ENCODE data around the gene PIK3R4. TPM values are rescaled to one million over a fixed set of nuclear protein-coding genes. Genes with fewer than 3 reads are reported as not detected.

Gene PIK3R4
- total and polyA plus RNA-seq, 2 experiments from 2014 or later: 19.4 to 23.2 TPM

GRCh38 chr3:130786306-130786705 is 39.7 kb upstream of the PIK3R4 start:
- no peak for DNase-seq (ENCODE audit: low read depth in 1 of 2, low spot score in 1 of 2)
- peaks cover 39% of the 10 kb centered on the region for H3K4me1 ChIP-seq (ENCODE audit: low read depth)
- no peaks in the 10 kb centered on the region for H3K27me3 ChIP-seq
- no peak overlapping the region for H3K27ac ChIP-seq
- no peak overlapping the region for H3K4me3 ChIP-seq
- H3K9me3 ChIP-seq (ENCODE audit: low read depth): no peaks in the 10 kb centered on the region
- H3K36me3 ChIP-seq: no peaks in the 10 kb centered on the region
- no peak for TF ChIP-seq CTCF (IDR thresholded peaks at IDR 0.05; ENCODE audit: low read depth, low read length)

- no peaks in the 10 kb centered on the region for H3K36me3 ChIP-seq
- no peak overlapping the region for H3K27ac ChIP-seq
- H3K27me3 ChIP-seq: no peaks in the 10 kb centered on the region
- TF ChIP-seq CTCF (IDR thresholded peaks at IDR 0.05; ENCODE audit: low read depth, low read length): no peak
- peak in 1 of 2 donors; percentile 80 for DNase-seq (ENCODE audit: low read depth in 1 of 2, low spot score in 1 of 2)
- H3K4me3 ChIP-seq: no peak overlapping the region
- H3K4me1 ChIP-seq (ENCODE audit: low read depth): peaks cover 34% of the 10 kb centered on the region
- H3K9me3 ChIP-seq (ENCODE audit: low read depth): no peaks in the 10 kb centered on the region
Measured at GRCh38 chr3:130783629-130784028, 37.0 kb upstream of the PIK3R4 start.

- TF ChIP-seq CTCF (IDR thresholded peaks at IDR 0.05; ENCODE audit: low read depth, low read length): no peak
- no peaks in the 10 kb centered on the region for H3K27me3 ChIP-seq
Measured at GRCh38 chr3:130779486-130779885, 32.9 kb upstream of the PIK3R4 start.

GRCh38 chr3:130779031-130779430 is 32.4 kb upstream of the PIK3R4 start:
- H3K27ac ChIP-seq: no peak overlapping the region
- H3K36me3 ChIP-seq: no peaks in the 10 kb centered on the region
- H3K4me3 ChIP-seq: no peak overlapping the region
- no peaks in the 10 kb centered on the region for H3K9me3 ChIP-seq (ENCODE audit: low read depth)
- H3K27me3 ChIP-seq: no peaks in the 10 kb centered on the region
- no peak for DNase-seq (ENCODE audit: low read depth in 1 of 2, low spot score in 1 of 2)
- no peaks in the 10 kb centered on the region for H3K4me1 ChIP-seq (ENCODE audit: low read depth)
- no peak for TF ChIP-seq CTCF (IDR thresholded peaks at IDR 0.05; ENCODE audit: low read depth, low read length)

More at GRCh38 chr3:130779486-130779885, 32.9 kb upstream of the PIK3R4 start:
- DNase-seq (ENCODE audit: low read depth in 1 of 2, low spot score in 1 of 2): no peak
- Histone ChIP-seq H3K4me3 (no peak overlapping the region), H3K36me3 (no peaks in the 10 kb centered on the region), H3K27ac (no peak overlapping the region), H3K9me3 (ENCODE audit: low read depth) (no peaks in the 10 kb centered on the region), H3K4me1 (ENCODE audit: low read depth) (no peaks in the 10 kb centered on the region)

GRCh38 chr3:130773366-130773765 is 26.7 kb upstream of the PIK3R4 start:
- H3K27me3 ChIP-seq: peaks cover 2% of the 10 kb centered on the region
- H3K36me3 ChIP-seq: no peaks in the 10 kb centered on the region
- H3K27ac ChIP-seq: no peak overlapping the region
- no peaks in the 10 kb centered on the region for H3K4me1 ChIP-seq (ENCODE audit: low read depth)
- no peak for TF ChIP-seq CTCF (IDR thresholded peaks at IDR 0.05; ENCODE audit: low read depth, low read length)
- H3K4me3 ChIP-seq: no peak overlapping the region
- peak in 1 of 2 donors; percentile 85 for DNase-seq (ENCODE audit: low read depth in 1 of 2, low spot score in 1 of 2)
- H3K9me3 ChIP-seq (ENCODE audit: low read depth): no peaks in the 10 kb centered on the region

GRCh38 chr3:130772129-130772528 is 25.5 kb upstream of the PIK3R4 start:
- Histone ChIP-seq H3K27me3 (peaks cover 2% of the 10 kb centered on the region), H3K9me3 (ENCODE audit: low read depth) (no peaks in the 10 kb centered on the region), H3K36me3 (no peaks in the 10 kb centered on the region), H3K4me1 (ENCODE audit: low read depth) (no peaks in the 10 kb centered on the region), H3K4me3 (no peak overlapping the region), H3K27ac (no peak overlapping the region)
- no peak for DNase-seq (ENCODE audit: low read depth in 1 of 2, low spot score in 1 of 2)
- no peak for TF ChIP-seq CTCF (IDR thresholded peaks at IDR 0.05; ENCODE audit: low read depth, low read length)

Measured in cardiac muscle cell (in vitro differentiated cells and primary cell).